GM18511 (cell line): ENCODE data around the gene CYB561D2.

Source experiments
- ATAC-seq: cut with Tn5 transposase; IDR thresholded peaks from one replicate; pipeline ENCODE4 v1.9.1; 2021; ENCODE audit warnings: mild to moderate bottlenecking, moderate library complexity; ENCODE audit not compliant: unreplicated experiment

The CYB561D2 gene

DNA sequence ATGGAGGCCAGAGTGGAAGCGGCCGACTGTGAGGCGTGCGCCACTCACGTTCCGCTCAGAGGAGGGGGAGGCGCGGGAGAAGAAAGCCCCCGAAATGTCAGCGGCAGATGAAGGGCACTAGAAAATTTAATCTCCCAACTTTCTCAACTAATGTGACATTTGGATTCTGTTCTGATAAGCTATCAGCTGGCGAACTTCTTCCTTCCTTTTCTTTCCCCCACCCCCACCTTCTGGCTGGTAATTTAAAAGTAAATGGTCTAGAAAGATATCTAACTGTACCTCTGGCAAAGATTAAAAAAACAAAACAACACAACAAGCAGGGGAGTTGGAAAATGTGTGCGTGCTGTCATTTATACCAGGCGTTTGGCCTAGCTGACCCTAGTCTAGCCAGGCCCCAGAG, 35.1 kb downstream of the CYB561D2 start:
- ATAC-seq: no peak

- ATAC-seq: no peak
Measured at GRCh38 chr3:50388016-50388719, 37.5 kb downstream of the CYB561D2 start.

DNA sequence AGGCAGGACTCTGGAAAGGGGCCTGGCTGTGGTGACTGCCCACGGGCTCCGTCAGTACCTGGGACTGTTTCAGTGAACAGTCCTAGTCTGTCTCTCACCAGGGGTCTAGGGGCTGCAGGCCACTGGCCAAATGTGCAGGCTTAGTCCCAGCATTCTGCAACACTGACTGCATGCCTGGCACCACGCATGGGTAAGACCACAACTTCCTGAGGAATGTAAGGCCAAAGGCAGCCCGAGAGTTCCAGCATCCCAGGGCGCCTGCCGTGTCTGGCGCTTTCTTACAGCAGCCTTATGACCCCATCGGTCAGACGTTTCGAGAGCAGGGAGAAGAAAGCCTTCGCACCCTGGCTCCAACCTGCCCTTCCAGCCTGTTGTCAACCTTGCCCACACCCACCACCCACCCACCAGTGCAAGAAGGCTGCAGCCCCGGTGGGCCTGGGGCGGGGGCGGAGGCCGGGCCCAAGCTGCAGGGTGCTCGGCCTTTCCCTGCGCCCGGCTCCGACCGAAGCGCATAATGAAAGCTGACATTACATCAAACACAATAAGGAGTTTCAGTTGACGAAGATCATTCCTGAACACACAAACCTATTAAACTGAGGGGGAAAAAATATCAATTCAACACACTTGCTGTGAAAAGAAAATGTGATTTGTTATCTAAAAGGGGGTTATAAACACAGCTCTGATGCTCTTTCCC, 38.2 kb downstream of the CYB561D2 start:
- no peak for ATAC-seq

- no peak for ATAC-seq
Measured at GRCh38 chr3:50389414-50389767, 38.7 kb downstream of the CYB561D2 start.

- ATAC-seq: no peak
Measured at GRCh38 chr3:50390508-50391224, 40.0 kb downstream of the CYB561D2 start.

DNA sequence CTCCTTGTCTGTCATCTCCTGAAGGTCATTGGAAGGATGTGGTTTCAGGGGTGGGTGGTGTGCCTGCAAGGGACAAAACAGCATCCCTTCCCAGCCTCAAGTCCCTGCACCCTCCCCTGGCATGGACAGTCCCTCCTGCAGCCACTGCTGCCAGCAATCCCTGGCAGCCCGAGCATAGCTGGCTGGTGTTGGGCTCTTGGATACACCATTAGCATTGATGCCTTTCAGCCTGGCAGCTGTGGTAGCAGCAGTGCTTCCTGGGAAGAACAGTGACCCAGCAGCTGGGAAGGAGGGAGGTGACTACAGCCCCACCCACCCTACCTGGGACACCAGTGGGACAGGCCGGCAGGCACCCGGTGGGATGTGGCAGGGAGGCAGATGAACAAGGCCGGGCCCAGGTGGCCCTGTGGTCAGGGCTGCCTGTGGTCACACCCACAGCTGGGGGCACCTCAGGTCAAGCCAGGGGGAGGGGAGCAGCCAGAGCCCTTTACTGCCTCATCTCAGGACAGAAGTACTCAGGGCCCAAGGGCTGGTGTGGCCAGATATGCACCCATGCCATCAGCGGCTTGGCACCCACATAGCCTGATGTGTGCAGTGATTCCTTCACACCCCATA, 41.5 kb downstream of the CYB561D2 start:
- no peak for ATAC-seq

- ATAC-seq: no peak
Measured at GRCh38 chr3:50393061-50393460, 42.4 kb downstream of the CYB561D2 start.

GRCh38 chr3:50395070-50395860, 44.6 kb downstream of the CYB561D2 start:
- ATAC-seq: no peak

GRCh38 chr3:50396502-50396901, 45.8 kb downstream of the CYB561D2 start:
- no peak for ATAC-seq

- ATAC-seq: no peak
Measured at GRCh38 chr3:50401978-50402595, 51.4 kb downstream of the CYB561D2 start.
